ENCODE measurements around the gene SLC4A11. TPM values are rescaled to one million over a fixed set of nuclear protein-coding genes. Genes with fewer than 3 reads are reported as not detected.

The SLC4A11 gene
- polyA plus RNA-seq, 1 experiment, result 1.2 TPM

- CTCF ChIA-PET, result interaction anchor here (0.6 kb wide), 1 partner anchor 60 kb away, joined by 3 read pairs; no protein-coding TSS in a partner anchor
- no peak for DNase-seq (ENCODE audit: low read depth)
- no peaks in the 10 kb centered on the region for H3K27me3 ChIP-seq (ENCODE audit: control insufficient read depth, insufficient read depth, low read length)
- no peak overlapping the region for H3K4me3 ChIP-seq (ENCODE audit: low read depth, low read length)
- TF ChIP-seq CTCF (IDR thresholded peaks at IDR 0.05; ENCODE audit: insufficient read depth, low read depth, low read length), result no peak
- POLR2A ChIA-PET, result no interaction called here
- peaks cover 8% of the 10 kb centered on the region for H3K36me3 ChIP-seq (ENCODE audit: control insufficient read depth, insufficient read depth, low read length)
These were observed 12.9 kb downstream of the SLC4A11 start for GRCh38 chr20:3226093-3226492.

DNA sequence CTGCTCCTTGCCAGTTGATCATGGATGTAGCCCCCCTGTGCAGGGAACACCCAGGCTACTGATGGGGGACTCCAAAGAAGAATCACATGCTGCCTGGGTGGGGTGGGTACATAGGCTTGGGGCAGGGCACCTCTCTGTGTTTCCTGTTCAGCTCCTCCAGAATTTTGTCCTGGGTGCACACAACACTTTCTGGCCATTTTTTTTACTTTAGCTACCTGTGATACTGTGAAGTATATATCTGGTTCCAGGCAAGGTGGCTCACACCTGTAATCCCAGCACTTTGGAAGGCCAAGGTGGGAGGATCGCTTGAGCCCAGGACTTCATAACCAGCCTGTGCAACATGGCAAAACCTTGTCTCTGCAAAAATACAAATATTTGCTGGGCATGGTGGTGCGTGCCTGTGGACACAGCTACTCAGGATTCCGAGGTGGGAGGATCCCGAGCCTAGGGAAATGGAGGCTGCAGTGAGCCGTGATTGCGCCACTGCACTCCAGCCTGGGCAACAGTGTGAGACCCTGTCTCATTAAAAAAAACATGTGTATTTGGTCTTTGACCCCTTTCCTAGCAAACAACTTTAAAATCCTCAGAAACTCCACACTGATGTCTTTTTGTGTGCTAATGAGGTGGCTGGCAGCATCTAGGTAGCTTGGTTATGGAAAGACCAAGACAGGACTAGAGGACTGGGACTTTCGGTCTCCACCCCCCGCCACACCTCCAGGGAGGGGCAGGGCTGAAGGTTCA, 14.1 kb downstream of the SLC4A11 start:
- no peak for DNase-seq (ENCODE audit: low read depth)
- Histone ChIP-seq H3K27me3 (ENCODE audit: control insufficient read depth, insufficient read depth, low read length) (no peaks in the 10 kb centered on the region), H3K4me3 (ENCODE audit: low read depth, low read length) (no peak overlapping the region), H3K36me3 (ENCODE audit: control insufficient read depth, insufficient read depth, low read length) (peaks cover 9% of the 10 kb centered on the region)
- no peak for TF ChIP-seq CTCF (IDR thresholded peaks at IDR 0.05; ENCODE audit: insufficient read depth, low read depth, low read length)
- ChIA-PET POLR2A (no interaction called here), CTCF (interaction anchor here (1.0 kb wide), 2 partner anchors 17 to 105 kb away, joined by 3 read pairs; no protein-coding TSS in a partner anchor)

DNA sequence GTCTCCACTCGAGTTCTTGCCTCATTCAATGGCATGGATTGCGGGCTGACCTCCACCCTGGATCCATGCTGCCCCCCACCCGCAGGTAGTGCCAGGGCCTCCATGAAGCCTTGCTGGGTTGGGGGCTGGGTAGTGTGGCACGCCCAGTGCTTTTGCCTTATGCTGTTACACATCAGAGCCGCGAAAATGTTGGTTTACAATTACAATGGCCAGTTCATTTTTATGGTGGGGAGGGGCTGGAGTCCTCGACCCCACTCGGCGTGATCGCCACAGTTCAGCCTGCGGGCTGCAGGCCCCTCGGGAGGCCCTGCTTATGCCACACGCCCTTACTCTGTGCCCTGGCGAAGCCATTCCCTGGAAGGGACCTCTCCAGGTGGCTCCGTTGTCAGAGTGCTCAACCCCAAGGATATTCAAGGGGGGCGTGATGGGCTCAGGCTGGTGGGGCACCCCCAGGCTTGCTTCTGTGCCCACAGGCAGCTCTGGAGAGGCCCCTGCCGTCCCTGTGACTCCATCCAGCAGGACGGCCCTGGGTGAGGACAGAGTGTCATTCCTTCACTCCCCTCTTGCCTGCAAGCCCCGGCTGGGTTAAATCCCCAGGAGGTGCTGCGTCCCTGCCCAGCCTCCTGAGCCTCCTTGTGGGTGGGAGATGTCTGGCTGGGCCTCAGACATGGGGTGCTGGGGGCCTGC, 14.9 kb downstream of the SLC4A11 start:
- TF ChIP-seq CTCF (IDR thresholded peaks at IDR 0.05; ENCODE audit: insufficient read depth, low read depth, low read length), result no peak
- H3K4me3 ChIP-seq (ENCODE audit: low read depth, low read length), result no peak overlapping the region
- CTCF ChIA-PET, result interaction anchor here (1.0 kb wide), 2 partner anchors 16 to 106 kb away, joined by 3 read pairs; no protein-coding TSS in a partner anchor
- peaks cover 11% of the 10 kb centered on the region for H3K36me3 ChIP-seq (ENCODE audit: control insufficient read depth, insufficient read depth, low read length)
- POLR2A ChIA-PET, result no interaction called here
- no peak for DNase-seq (ENCODE audit: low read depth)
- H3K27me3 ChIP-seq (ENCODE audit: control insufficient read depth, insufficient read depth, low read length), result no peaks in the 10 kb centered on the region

GRCh38 chr20:3223651-3223993, 15.4 kb downstream of the SLC4A11 start:
- POLR2A ChIA-PET, result no interaction called here
- TF ChIP-seq CTCF (IDR thresholded peaks at IDR 0.05; ENCODE audit: insufficient read depth, low read depth, low read length), result no peak
- peaks cover 12% of the 10 kb centered on the region for H3K36me3 ChIP-seq (ENCODE audit: control insufficient read depth, insufficient read depth, low read length)
- H3K27me3 ChIP-seq (ENCODE audit: control insufficient read depth, insufficient read depth, low read length), result no peaks in the 10 kb centered on the region
- no peak overlapping the region for H3K4me3 ChIP-seq (ENCODE audit: low read depth, low read length)
- CTCF ChIA-PET, result interaction anchor here (1.0 kb wide), 1 partner anchor 106 kb away, joined by 3 read pairs; no protein-coding TSS in a partner anchor
- DNase-seq (ENCODE audit: low read depth), result no peak

Data from BJ (cell line).